ENCODE measurements around the gene ZNF804A. TPM values are rescaled to one million over a fixed set of nuclear protein-coding genes. Genes with fewer than 3 reads are reported as not detected.

ZNF804A gene
- total and polyA plus RNA-seq, 2 of the 4 experiments (the other 2 are of a cell fraction): 2.2 to 2.7 TPM

GRCh38 chr2:184683911-184684310, 85.6 kb downstream of the ZNF804A start:
- Histone ChIP-seq H2BK5ac (ENCODE audit: low read depth, low read length, poor library complexity, severe bottlenecking) (no peak overlapping the region), H2AFZ (replicated peaks; ENCODE audit: low read length, poor library complexity) (no peak overlapping the region), H3K23ac (ENCODE audit: low read depth, low read length) (no peak overlapping the region), H3K14ac (replicated peaks; ENCODE audit: low read depth, low read length) (no peak overlapping the region), H3K9me1 (ENCODE audit: insufficient read depth, low read length) (no peaks in the 10 kb centered on the region; the same call in 1 of the 2 replicates), H2BK120ac (ENCODE audit: low read depth, low read length) (no peak overlapping the region), H2AK5ac (ENCODE audit: low read depth, low read length) (no peak overlapping the region), H3K4me3 (ENCODE audit: insufficient read depth, low read depth, low read length) (no peak overlapping the region), H2AK9ac (replicated peaks; ENCODE audit: low read depth, low read length, poor library complexity) (no peak overlapping the region), H3K56ac (ENCODE audit: extremely low read depth, insufficient read depth, low read length) (no peak overlapping the region), H2BK15ac (ENCODE audit: low read depth, low read length) (no peak overlapping the region), H4K8ac (ENCODE audit: low read depth in 2 of 2, low read length in 2 of 2) (no peak overlapping the region), H3K9ac (ENCODE audit: low read depth, low read length) (no peak overlapping the region), H3K4me1 (ENCODE audit: control insufficient read depth, insufficient read depth, low read length) (no peaks in the 10 kb centered on the region), H3K4me2 (ENCODE audit: low read depth, low read length) (no peak overlapping the region), H3K9me3 (ENCODE audit: control insufficient read depth, insufficient read depth, low read length) (no peaks in the 10 kb centered on the region; the same call in 1 of the 2 replicates), H3K79me1 (ENCODE audit: low read depth in 1 of 2, low read length in 2 of 2) (0 out of 4 replicates have a peak, but pooled peaks cover 0 to 3% of the 10 kb centered on the region in 2 experiments), H3K27me3 (ENCODE audit: control insufficient read depth, insufficient read depth, low read length) (no peaks in the 10 kb centered on the region), H4K91ac (ENCODE audit: insufficient read depth, low read depth, low read length) (no peak overlapping the region), H3K36me3 (ENCODE audit: control insufficient read depth, insufficient read depth, low read length) (no peaks in the 10 kb centered on the region), H2BK20ac (ENCODE audit: low read depth, low read length) (no peak overlapping the region), H4K20me1 (ENCODE audit: insufficient read depth, low read length) (no peaks in the 10 kb centered on the region), H4K5ac (ENCODE audit: low read depth, low read length) (no peak overlapping the region), H3K18ac (ENCODE audit: low read depth, low read length) (no peak overlapping the region), H3K27ac (ENCODE audit: insufficient read depth, low read length) (no peak overlapping the region), H3K4ac (ENCODE audit: low read depth, low read length) (no peak overlapping the region)
- no peak for DNase-seq
- ChIA-PET POLR2A (ENCODE audit: unreplicated experiment) (no interaction called here), CTCF (no interaction called here)
- WGBS, 2 experiments (ENCODE audit: extremely low coverage in 2 of 2, insufficient read length in 1 of 2): no CpG with 5 or more reads among the region's 3 CpGs
- no peak for ATAC-seq (ENCODE audit: low read depth)
- in situ Hi-C loops (cut with MboI; ENCODE audit: low sequenced_read_pairs) (no loop called here), dilution Hi-C loops (cut with HindIII; ENCODE audit: low sequenced_read_pairs, unreplicated experiment) (no loop called here), intact Hi-C loops (cut with micrococcal nuclease) (no loop called here)
- BruUV-seq (replicated peaks): no TSS peak
- TF ChIP-seq ELK1 (IDR thresholded peaks at IDR 0.05; ENCODE audit: borderline replicate concordance, low read depth, low read length) (no peak), MAZ (IDR thresholded peaks at IDR 0.05; ENCODE audit: borderline replicate concordance, low read depth, low read length) (no peak), CHD1 (IDR thresholded peaks at IDR 0.05; ENCODE audit: low read depth, low read length) (no peak)
